GM18505 (cell line): ENCODE results near the gene CLMP.
A peak's percentile ranks its signal among the peaks of the same experiment; 100 is the strongest.

Source experiments
- ATAC-seq: cut with Tn5 transposase; IDR thresholded peaks from one replicate; pipeline ENCODE4 v1.9.1; 2021; ENCODE audit not compliant: unreplicated experiment
- POLR2A ChIP-seq: IDR thresholded peaks from 4 replicates; pipeline ENCODE4 v1.6.1; 2011; ENCODE audit warnings: borderline replicate concordance; ENCODE audit not compliant: insufficient read depth, insufficient read length; ENCODE audit errors: extremely low read depth

CLMP gene

DNA sequence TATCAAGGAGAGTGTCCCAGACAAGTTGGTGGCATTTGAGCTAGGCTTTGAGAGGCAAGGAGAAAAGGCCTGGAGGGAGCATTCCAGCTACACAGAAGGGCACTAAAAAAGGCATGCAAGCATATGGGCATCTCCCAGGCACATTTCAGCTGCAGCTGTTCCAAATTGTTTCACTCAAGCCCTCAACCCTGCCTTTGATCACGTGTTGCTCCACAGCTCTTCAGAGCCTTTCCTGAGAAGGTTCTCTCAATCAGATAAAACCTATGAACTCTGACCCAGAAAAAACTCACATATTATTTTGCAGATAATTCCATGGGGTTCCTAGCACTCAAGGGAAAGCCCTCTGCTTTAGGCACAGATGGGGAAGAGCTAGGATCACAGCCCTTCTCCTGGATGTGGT lies 108.7 kb downstream of the CLMP start:
- no peak for TF ChIP-seq POLR2A
- ATAC-seq = no peak

DNA sequence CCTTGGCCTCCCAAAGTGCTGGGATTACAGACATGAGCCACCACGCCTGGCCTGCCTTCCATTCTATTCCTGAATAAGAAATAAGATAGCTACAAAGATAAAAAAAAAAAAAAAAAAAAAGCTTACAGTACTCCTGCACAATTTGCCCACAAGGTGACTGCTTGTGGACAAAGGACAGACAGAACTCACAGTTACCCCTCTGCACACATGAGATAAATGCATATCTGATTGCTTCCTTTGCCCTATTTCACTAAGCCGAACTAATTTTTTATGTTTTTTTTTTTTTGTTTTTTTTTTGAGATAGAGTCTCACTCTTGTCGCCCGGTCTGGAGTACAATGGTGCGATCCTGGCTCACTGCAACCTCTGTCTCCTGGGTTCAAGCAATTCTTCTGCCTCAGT lies 109.6 kb downstream of the CLMP start:
- no peak for TF ChIP-seq POLR2A
- ATAC-seq = no peak

GRCh38 chr11:123084454-123084853 lies 110.6 kb downstream of the CLMP start:
- no peak for ATAC-seq
- no peak for TF ChIP-seq POLR2A

DNA sequence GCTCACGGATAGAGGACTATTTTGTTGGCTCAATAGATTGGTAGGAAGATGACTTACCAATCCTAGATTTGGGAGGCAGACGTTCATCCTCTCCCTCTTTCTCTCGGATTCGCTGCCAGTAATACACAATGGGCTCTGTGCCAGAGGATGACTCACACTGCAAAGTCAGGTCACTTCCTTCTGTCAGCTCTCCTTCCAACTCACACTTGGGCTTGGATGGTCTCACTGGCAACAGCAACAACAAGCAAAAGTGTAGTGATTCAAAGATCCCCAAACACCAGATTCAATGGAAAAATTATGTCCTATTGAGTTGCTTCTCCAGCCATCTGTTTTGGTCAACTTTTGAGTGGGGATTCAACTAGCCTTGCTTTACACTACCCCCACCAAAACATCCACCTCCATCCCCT lies 111.4 kb downstream of the CLMP start:
- TF ChIP-seq POLR2A = no peak
- ATAC-seq = no peak

DNA sequence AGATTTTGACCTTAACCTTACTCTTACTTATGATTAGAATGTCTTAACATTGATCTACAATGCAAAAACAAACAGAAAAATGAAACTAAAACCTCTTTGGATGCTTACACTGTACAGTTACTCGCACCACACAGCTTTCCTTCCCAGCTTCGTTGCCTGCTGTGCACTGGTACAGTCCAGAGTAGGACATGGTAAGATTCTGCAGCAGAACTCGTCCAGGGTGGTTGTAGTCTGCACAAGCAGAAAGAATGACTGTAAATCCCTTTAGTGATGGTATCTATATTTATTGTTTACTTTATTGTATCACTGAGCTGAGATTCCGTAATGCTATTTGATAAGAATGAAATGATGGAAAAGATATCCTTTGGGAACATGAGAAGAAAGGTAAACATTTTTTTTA lies 112.1 kb downstream of the CLMP start:
- no peak for ATAC-seq
- no peak for TF ChIP-seq POLR2A

DNA sequence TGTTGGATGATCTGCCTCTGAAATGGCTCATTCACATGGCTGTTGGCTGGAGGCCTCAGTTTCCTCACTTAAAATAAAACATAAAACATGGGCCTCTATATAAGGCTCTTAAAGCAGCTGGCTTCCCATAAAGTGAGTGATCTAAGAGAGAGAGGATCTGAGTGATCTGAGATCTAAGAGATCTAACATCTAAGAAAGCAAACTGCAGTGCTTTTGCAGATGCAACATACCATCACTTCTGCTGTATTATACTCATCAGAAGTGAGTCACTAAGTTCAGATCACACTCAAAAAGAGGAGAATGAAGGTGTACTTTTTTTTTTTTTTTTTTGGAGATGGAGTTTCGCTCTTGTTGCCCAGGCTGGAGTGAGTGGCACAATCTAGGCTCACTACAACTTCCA lies 115.0 kb downstream of the CLMP start:
- no peak for ATAC-seq
- TF ChIP-seq POLR2A = no peak

- TF ChIP-seq POLR2A = no peak
Observed at GRCh38 chr11:123076484-123076883, 118.6 kb downstream of the CLMP start.

GRCh38 chr11:123073343-123074057 lies 121.5 kb downstream of the CLMP start:
- no peak for ATAC-seq
- TF ChIP-seq POLR2A = no peak

More at GRCh38 chr11:123076484-123076883, 118.6 kb downstream of the CLMP start:
- ATAC-seq = no peak

- TF ChIP-seq POLR2A = no peak
- no peak for ATAC-seq
Observed at GRCh38 chr11:123072762-123073161, 122.3 kb downstream of the CLMP start.

DNA sequence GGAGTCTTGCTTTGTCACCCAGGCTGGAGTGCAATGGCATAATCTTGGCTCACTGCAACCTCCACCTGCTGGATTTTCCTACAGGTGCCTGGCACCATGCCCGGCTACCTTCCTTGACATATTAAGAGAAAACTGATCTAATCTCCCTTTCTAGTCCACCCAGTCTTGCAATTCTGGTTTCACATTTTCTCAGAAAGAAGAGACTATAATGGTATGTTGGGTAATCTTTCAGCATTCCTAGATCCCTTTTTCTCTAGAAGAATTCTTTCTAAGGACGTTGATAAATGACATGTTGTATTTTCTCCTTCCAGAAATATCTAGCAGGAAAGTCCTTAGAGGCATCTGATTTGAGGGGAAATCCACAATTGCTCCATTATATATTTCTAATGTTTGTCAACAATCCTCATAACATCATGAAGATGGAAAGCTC lies 122.7 kb downstream of the CLMP start:
- no peak for ATAC-seq
- no peak for TF ChIP-seq POLR2A

GRCh38 chr11:123069908-123070821 lies 124.9 kb downstream of the CLMP start:
- no peak for TF ChIP-seq POLR2A
- ATAC-seq = peak; percentile 47

GRCh38 chr11:123065621-123066020 lies 129.4 kb downstream of the CLMP start:
- no peak for ATAC-seq
- no peak for TF ChIP-seq POLR2A

- TF ChIP-seq POLR2A = no peak
- no peak for ATAC-seq
Observed at GRCh38 chr11:123063826-123064657, 131.0 kb downstream of the CLMP start.

- no peak for ATAC-seq
- TF ChIP-seq POLR2A = peak; percentile 49
Observed at GRCh38 chr11:123062892-123063825, 131.9 kb downstream of the CLMP start.
